Tibial nerve (tissue), 4 donors: ENCODE results near the gene ATG7.

Source experiments
- CTCF ChIP-seq, 5 experiments: fragments of 200-600 bp in 3 of 5; fragments of 450-650 bp in 2 of 5; sonication (generic) in 3 of 5; IDR thresholded peaks; one replicate each; pipeline ENCODE4 v1.5.1; 2016 to 2019; ENCODE audit warnings: antibody characterized with exemption in 5 of 5, mild to moderate bottlenecking in 3 of 5, moderate library complexity in 2 of 5
- EP300 ChIP-seq, 2 donors: sonication (generic); formaldehyde crosslinking; IDR thresholded peaks; one replicate each; pipeline ENCODE4 v1.6.1; 2017; ENCODE audit warnings: antibody characterized with exemption in 2 of 2, mild to moderate bottlenecking in 1 of 2
- POLR2A ChIP-seq, 2 donors: fragments of 450-650 bp; IDR thresholded peaks; one replicate each; pipeline ENCODE4 v1.6.1; 2017; ENCODE audit warnings: antibody characterized with exemption in 2 of 2, mild to moderate bottlenecking in 2 of 2, moderate library complexity in 2 of 2

GRCh38 chr3:11247362-11247761, 24.8 kb upstream of the ATG7 start:
- no peak for TF ChIP-seq EP300 (IDR thresholded peaks at IDR 0.05)
- TF ChIP-seq CTCF (IDR thresholded peaks at IDR 0.05): no peak
- no peak for TF ChIP-seq POLR2A (IDR thresholded peaks at IDR 0.05)
